ENCODE results near the gene ENO1.

Gene ENO1

DNA sequence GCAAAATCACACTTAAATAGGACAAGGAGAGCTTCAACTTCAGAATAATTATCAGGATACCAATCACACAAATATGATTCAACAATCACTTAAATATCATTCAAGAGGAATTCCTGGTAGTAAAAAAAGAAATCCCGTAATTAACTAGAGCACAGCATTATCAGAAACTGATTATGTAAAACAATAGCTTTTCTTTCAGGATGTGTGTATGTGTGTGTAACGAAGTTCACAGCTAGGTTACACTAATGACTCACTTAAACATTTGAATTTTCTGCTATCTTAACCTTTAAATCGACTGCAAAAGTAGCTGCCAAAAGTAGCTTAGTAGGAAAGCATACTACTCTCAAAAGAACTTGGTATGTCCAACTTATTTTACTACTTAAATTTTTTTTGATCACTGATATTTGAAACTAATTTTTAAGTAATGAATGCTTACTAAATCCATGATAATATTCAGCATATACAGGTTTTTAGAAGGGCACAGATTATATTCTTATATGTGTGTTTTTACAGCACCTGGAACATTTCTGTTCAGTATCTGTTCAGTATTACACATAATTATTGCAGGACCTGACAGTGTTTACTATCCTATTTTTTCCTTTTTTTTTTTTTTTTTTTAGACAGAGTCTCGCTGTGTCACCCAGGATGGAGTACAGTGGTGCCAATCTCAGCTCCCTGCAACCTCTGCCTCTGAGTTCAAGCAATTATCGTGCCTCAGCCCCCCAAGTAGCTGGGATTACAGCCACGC is 65.3 kb downstream of the ENO1 start:
- DNase-seq (ENCODE audit: low spot score) = no peak

DNA sequence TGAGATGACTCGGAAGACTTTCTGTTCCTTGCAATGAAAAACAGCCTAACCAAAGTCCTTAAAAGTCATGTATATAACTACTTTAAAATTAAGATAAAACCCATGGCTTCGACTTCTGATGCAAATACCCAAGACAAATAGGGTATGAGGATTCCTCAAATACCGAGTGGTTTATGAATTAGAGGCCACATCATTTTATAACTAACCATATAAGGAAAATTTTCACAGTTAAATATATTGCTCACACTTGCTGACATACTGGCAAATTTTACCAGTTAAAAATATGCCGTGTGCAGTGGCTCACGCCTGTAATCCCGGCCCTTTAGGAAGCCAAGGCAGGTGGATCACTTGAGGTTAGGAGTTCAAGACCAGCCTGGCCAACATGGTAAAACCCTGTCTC is 66.4 kb downstream of the ENO1 start:
- no peak for DNase-seq (ENCODE audit: low spot score)

Measured in RKO (cell line).